ENCODE results near the gene FGD3.

Gene FGD3

GRCh38 chr9:92968081-92968480 lies 20.8 kb downstream of the FGD3 start:
- ChIA-PET CTCF (no interaction called here), POLR2A (no interaction called here)
- DNase-seq (ENCODE audit: extremely low spot score): no peak
- TF ChIP-seq, protein P1, sequence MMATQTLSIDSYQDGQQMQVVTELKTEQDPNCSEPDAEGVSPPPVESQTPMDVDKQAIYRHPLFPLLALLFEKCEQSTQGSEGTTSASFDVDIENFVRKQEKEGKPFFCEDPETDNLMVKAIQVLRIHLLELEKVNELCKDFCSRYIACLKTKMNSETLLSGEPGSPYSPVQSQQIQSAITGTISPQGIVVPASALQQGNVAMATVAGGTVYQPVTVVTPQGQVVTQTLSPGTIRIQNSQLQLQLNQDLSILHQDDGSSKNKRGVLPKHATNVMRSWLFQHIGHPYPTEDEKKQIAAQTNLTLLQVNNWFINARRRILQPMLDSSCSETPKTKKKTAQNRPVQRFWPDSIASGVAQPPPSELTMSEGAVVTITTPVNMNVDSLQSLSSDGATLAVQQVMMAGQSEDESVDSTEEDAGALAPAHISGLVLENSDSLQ (IDR thresholded peaks at IDR 0.05): no peak
- TF ChIP-seq L3MBTL2 (conservative IDR thresholded peaks at IDR 0.05): no peak

- TF ChIP-seq FOXA1 (IDR thresholded peaks at IDR 0.05) (no peak), ELF4 (IDR thresholded peaks at IDR 0.05) (no peak), LEF1 (IDR thresholded peaks at IDR 0.05; ENCODE audit: borderline replicate concordance) (no peak), ZNF384 (IDR thresholded peaks at IDR 0.05) (no peak), HDGF (IDR thresholded peaks at IDR 0.05; ENCODE audit: borderline replicate concordance) (no peak), ARNT (IDR thresholded peaks at IDR 0.05) (no peak), NFRKB (IDR thresholded peaks at IDR 0.05) (no peak)
- TF ChIP-seq, protein P1 (IDR thresholded peaks at IDR 0.05): no peak
- ChIA-PET CTCF (interaction anchor here (0.6 kb wide), 1 partner anchor 1228 kb away, joined by 4 read pairs; no protein-coding TSS in a partner anchor), POLR2A (no interaction called here)
- DNase-seq (ENCODE audit: extremely low spot score): no peak
Observed at GRCh38 chr9:92969516-92970466, 22.5 kb downstream of the FGD3 start.

- no peak for DNase-seq (ENCODE audit: extremely low spot score)
- ChIA-PET CTCF (interaction anchor here (0.6 kb wide), 1 partner anchor 1228 kb away, joined by 4 read pairs; no protein-coding TSS in a partner anchor), POLR2A (no interaction called here)
- TF ChIP-seq TARDBP (IDR thresholded peaks at IDR 0.05): no peak
Observed at GRCh38 chr9:92970467-92970923, 23.2 kb downstream of the FGD3 start.

DNA sequence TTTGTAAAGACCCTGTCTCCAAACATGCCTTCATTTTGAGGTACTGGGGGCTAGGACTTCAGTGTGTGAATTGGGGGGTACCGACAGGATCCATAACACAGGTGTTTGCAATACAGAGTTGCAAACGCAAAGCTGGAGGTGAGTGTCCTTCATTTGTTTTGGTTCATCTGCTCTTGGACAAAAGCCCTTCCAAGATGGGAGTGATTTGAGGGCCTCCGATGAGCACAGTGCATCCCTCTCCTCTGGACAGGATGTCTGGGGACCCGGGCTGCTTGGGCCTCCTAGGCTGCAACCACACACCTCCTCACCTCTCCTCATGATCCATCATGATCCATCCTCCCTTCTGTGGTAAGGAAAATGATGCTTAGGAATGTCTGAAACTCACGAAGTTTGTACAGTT lies 23.8 kb downstream of the FGD3 start:
- POLR2A ChIA-PET: no interaction called here
- CTCF ChIA-PET: no interaction called here
- TF ChIP-seq TARDBP (IDR thresholded peaks at IDR 0.05) (no peak), LEF1 (IDR thresholded peaks at IDR 0.05; ENCODE audit: borderline replicate concordance) (no peak), HDGF (IDR thresholded peaks at IDR 0.05; ENCODE audit: borderline replicate concordance) (no peak), CTBP1 (IDR thresholded peaks at IDR 0.05; ENCODE audit: borderline replicate concordance) (no peak), L3MBTL2 (conservative IDR thresholded peaks at IDR 0.05) (no peak), ELF4 (IDR thresholded peaks at IDR 0.05) (no peak), SUZ12 (IDR thresholded peaks at IDR 0.05) (no peak), ZNF384 (IDR thresholded peaks at IDR 0.05) (no peak), FOXA1 (IDR thresholded peaks at IDR 0.05) (no peak), SP1 (IDR thresholded peaks at IDR 0.05) (no peak)
- TF ChIP-seq, protein P1 (IDR thresholded peaks at IDR 0.05): no peak
- no peak for DNase-seq (ENCODE audit: extremely low spot score)

GRCh38 chr9:92971776-92972175 lies 24.5 kb downstream of the FGD3 start:
- ChIA-PET CTCF (no interaction called here), POLR2A (no interaction called here)
- TF ChIP-seq, protein P1 (IDR thresholded peaks at IDR 0.05): no peak
- TF ChIP-seq FOXA1 (IDR thresholded peaks at IDR 0.05) (no peak), ZNF384 (IDR thresholded peaks at IDR 0.05) (no peak), NFRKB (IDR thresholded peaks at IDR 0.05) (no peak), TARDBP (IDR thresholded peaks at IDR 0.05) (no peak), ELF4 (IDR thresholded peaks at IDR 0.05) (no peak), LEF1 (IDR thresholded peaks at IDR 0.05; ENCODE audit: borderline replicate concordance) (no peak), SP1 (IDR thresholded peaks at IDR 0.05) (no peak), ARNT (IDR thresholded peaks at IDR 0.05) (no peak), SUZ12 (IDR thresholded peaks at IDR 0.05) (no peak), BHLHE40 (IDR thresholded peaks at IDR 0.05; ENCODE audit: borderline replicate concordance) (no peak), FOXM1 (IDR thresholded peaks at IDR 0.05; ENCODE audit: borderline replicate concordance) (no peak), FOXK2 (IDR thresholded peaks at IDR 0.05) (no peak), CTBP1 (IDR thresholded peaks at IDR 0.05; ENCODE audit: borderline replicate concordance) (no peak), HDGF (IDR thresholded peaks at IDR 0.05; ENCODE audit: borderline replicate concordance) (no peak), L3MBTL2 (conservative IDR thresholded peaks at IDR 0.05) (no peak)
- no peak for DNase-seq (ENCODE audit: extremely low spot score)

DNA sequence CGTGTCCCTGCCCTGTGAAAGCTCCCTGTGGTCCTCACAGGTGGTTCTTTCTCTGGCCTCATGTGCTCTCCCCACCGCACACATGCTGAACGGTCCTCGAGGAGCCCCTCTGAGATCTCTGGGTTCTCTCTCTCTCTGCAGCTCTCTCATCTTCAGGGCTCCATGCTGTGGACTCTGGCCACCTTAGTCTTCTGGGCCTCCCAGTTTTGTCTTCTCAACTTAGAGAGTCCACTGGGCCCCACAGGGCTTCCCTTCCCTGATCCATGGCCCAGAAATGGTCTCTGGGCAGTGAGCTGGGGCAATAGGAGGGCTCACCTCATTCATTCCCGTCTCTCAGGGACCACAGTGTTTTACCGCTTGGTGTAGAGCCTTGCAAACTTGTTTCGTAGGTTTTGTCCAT lies 26.4 kb downstream of the FGD3 start:
- no peak for TF ChIP-seq BHLHE40 (IDR thresholded peaks at IDR 0.05; ENCODE audit: borderline replicate concordance)
- TF ChIP-seq NFRKB (IDR thresholded peaks at IDR 0.05): no peak
- TF ChIP-seq FOXA1 (IDR thresholded peaks at IDR 0.05): no peak
- TF ChIP-seq, protein P1 (IDR thresholded peaks at IDR 0.05): no peak
- no peak for TF ChIP-seq L3MBTL2 (conservative IDR thresholded peaks at IDR 0.05)
- TF ChIP-seq TARDBP (IDR thresholded peaks at IDR 0.05): no peak
- no peak for TF ChIP-seq ARNT (IDR thresholded peaks at IDR 0.05)
- no peak for TF ChIP-seq FOXM1 (IDR thresholded peaks at IDR 0.05; ENCODE audit: borderline replicate concordance)
- TF ChIP-seq HDGF (IDR thresholded peaks at IDR 0.05; ENCODE audit: borderline replicate concordance): no peak
- ChIA-PET CTCF (no interaction called here), POLR2A (no interaction called here)
- DNase-seq (ENCODE audit: extremely low spot score): no peak

Measured in HEK293T (cell line).